Stimulated activated CD4-positive, alpha-beta T cell treated with anti-CD3 and anti-CD28 coated beads, Interleukin-15, amount 100 ng/mL, for 1 hour (primary cell): Measurements from ENCODE around the gene ACTR3.
A peak's percentile ranks its signal among the peaks of the same experiment; 100 is the strongest.

Experiments
- DNase-seq, 2 donors: peaks; one replicate each; pipeline ENCODE4 v3.0.0-alpha.2; 2020; ENCODE audit warnings: low read depth in 1 of 2, low spot score in 1 of 2

The ACTR3 gene

DNA sequence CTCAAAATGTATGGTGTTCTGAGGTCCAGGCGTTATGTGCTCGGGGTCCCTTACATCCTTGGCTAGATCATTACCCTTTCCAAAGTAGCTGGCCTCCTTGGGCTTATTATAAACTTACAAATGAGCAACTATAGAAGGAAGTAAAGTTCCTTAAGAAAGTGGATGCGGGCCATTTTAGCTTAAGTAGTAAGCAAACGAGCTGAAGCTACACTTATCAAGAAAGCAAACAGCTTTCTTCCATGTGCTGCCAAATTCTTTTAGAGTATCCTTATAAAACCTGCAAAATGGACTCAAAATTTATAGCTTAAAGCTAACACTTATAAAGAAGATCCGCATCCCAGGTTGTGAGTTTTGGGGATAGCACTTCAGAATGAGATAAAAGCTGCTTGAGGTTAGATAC is 75.3 kb downstream of the ACTR3 start:
- no peak for DNase-seq

- DNase-seq = no peak
Observed at GRCh38 chr2:113965644-113966043, 75.8 kb downstream of the ACTR3 start.

DNA sequence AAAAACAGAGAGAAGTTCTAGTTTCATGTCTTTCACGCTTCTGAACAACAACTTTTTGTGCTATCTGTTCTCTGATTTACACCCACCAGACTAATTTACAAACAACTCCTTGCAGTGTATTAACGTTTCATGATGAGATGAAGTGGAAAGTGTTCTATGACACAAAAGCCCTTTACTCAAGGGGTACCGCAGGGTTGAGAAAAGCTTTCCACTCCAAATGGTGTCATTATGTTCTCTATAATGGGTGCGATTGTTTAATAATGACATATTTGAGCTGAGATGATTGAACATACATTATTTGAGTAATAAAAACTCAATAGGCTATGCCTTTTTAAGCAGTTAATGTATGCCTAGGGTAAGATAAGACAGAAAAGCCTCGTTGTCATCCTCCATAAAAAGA is 76.3 kb downstream of the ACTR3 start:
- no peak for DNase-seq

GRCh38 chr2:113966832-113967231 is 76.9 kb downstream of the ACTR3 start:
- DNase-seq = no peak

DNA sequence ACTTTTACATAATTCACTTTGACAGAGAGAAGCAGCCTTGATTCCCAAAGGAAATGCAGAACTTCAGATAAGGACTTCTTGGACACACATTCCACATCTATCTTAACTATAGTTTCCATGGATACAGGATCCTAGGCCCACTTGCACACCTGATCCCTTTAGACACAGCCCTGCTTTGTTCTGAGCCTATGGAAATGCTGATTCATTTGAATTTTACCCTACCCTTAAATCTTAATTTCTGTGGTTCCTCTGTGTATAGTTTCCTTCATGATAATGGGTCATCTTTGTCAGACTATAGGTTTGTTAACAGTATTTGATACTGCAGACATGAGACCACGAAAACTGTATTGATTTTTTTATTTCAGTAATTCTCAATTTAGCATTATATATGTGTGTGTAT is 77.4 kb downstream of the ACTR3 start:
- no peak for DNase-seq

DNA sequence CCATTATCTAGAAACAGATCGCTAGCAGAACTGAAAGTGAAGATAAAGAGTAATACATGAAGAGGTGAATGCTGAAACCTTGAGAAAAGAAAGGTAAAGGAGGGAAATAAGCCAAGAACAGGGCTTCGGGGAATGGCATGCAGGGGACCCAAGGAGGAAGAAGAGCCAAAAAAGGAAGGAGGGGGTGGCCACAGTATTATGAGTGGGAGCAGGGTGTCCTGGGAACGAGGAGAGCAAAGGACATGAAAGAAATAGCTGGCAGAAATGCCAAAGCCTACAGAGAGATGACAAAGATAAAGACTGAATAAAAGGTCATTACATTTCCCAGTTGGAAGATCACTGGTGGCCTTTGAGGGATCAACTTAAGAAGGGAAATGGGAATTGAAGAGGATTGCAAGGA is 82.9 kb downstream of the ACTR3 start:
- no peak for DNase-seq

GRCh38 chr2:113973810-113974209 is 83.9 kb downstream of the ACTR3 start:
- no peak for DNase-seq

DNA sequence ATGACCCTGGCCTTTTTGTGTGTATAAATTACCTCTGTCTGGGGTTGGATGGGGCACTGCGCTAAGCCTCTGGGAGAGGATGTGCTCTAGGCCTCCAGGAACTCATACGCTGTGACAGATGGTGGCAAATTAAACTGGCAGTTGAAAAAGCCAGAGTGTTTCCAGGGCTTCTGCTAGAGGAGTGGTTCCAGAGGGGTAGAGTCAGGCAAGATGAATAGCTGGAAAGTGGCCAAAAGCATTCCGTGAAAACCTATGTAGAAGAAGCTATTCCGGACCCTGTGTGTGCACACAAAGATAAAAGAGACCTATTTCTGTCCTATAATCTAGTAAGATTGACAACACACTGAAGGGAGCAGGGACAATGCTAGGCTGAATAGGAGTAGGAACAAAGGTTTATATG is 84.8 kb downstream of the ACTR3 start:
- no peak for DNase-seq

- no peak for DNase-seq
Observed at GRCh38 chr2:113976277-113976928, 86.5 kb downstream of the ACTR3 start.

- DNase-seq = no peak
Observed at GRCh38 chr2:113977060-113977659, 87.3 kb downstream of the ACTR3 start.

DNA sequence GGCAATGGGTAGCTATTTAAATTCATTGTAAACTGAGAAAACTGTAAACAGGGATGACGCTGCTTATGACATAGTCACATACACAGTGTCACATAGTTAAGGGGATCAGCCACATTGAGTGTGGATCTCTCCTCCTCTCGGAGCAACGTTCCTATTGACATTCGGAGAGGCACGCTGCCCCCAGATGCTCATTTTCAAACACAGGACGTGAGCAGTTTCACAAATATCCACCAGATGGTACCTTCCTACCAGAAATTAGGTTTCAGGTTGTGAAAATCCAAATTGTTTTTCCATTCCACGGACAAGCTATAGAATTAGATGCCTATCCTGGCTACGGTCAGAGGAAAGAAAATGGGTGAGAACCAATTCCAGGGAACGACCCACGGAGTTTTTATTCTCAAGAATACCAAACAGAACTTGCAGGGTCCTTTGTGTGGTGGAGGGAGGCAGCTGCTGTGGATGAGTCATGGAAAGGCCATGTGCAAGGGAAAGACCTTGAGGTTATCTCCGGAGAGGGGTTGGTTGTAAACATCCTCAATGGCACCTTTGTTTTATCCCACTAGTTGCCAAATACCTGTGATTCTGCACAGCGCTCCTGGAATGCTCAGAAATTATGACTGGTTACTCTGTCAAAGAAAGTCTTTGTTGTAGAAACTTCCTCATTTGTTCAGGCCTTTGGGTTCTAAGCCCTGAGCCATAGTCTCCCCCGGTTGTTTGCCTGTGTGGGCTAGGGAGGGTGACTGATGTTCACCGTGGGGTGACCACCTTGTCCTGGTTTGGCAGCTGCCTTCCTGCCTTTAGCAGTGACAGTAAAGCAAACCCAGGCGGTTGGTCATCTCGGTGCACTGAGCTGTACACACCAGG is 88.0 kb downstream of the ACTR3 start:
- no peak for DNase-seq

DNA sequence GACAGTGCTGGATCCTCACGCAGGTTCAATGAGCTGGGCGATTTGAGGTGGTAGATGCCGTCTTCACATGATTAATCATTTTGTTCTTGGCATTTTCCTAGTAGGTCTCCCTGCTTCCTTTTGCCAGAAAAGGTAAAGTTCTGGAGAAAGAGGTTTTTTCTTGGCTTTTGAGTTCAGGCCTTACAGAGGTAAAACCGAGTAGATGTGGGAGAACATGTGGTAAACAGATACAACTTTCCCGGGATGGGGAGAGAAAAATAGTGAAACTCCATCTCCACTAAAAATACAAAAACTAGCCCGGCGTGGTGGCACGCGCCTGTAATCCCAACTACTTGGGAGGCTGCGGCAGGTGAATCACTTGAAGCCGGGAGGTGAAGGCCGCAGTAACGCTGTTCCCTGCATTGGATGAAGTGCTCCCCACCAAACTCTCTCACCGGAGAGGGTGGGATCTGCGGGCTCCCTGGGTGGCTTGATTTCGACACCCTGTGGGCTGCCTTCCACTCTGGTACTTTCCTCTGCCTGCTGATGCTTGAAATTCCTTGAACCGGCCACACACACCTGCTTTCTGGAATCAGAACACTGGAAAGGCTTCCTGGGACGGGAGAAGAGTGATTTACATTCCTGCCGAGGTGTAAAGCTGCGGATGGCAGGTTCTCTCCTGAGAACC is 88.8 kb downstream of the ACTR3 start:
- no peak for DNase-seq

GRCh38 chr2:113979191-113980128 is 89.6 kb downstream of the ACTR3 start:
- DNase-seq = peak in 1 of 2 donors; percentile 53

- DNase-seq = no peak
Observed at GRCh38 chr2:113980946-113981345, 91.1 kb downstream of the ACTR3 start.

DNA sequence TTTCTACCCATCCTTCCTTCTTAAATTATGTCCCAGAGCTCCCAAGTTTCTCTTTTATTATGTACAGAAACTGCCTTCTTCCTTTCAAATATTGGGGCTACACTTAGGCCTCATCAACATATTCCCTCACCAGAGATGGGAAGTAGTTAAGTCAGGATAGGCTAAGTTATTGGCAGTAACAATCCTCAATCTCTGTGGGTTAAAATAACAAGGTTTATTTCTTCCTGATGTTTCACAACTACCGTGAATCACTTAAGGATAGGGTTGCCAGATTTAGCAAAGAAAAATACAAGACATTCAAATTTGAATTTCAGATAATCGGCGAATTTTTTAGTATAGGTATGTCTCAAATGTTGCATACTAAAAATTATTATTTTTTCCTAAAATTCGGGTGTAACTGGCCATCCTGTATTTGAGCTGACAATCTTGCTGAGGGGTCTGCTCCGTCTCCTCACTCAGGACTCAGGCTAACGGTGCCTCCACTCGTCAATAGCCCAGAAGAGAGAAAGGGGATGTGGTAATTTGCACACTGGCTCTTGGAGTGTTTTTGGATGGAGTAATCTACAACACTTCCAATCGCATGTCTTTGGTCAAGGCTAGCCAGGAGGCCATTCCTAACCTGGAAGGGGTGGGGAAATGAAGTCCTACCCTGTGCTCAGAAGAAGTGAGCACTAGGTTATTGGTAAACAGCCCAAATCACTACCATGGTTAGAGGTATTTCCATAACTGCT is 91.7 kb downstream of the ACTR3 start:
- no peak for DNase-seq

DNA sequence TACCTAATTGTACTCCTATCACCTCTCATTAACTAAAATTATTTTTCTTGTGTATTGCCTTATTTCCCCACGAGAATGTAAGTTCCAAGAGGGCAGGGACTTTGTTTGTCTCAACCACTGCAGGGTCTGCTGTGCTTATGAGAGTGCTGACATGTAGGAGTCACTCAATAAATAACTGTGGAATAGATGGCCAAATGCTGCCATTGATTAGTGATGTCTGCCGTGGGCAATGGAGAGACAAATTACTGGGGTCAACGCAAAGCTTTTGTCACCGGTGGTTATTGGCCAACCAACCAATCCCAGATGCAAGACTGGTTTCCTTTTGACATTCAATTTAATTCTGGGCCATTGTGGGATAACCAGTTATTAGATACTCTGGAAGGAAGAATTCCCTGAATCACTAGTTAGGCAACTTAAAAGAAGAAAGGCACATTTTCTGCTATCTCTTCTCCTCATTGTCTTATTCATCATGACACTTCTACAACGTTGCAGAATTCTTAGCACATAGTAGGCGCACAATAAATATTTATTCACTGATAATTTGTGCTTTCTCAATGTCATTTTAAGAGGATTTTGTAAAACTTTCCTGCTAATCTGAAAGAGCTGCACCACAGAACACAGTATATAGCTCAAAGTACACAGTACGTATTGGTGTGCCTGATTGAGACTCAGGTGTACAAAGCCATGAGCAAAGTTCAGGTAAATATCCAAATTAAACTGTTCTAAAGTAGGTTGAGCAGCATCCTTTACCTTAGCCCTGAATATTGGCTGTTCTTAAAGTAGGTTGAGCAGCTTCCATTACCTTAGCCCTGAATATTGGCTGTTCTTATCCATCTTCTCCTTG is 95.9 kb downstream of the ACTR3 start:
- DNase-seq = no peak

DNA sequence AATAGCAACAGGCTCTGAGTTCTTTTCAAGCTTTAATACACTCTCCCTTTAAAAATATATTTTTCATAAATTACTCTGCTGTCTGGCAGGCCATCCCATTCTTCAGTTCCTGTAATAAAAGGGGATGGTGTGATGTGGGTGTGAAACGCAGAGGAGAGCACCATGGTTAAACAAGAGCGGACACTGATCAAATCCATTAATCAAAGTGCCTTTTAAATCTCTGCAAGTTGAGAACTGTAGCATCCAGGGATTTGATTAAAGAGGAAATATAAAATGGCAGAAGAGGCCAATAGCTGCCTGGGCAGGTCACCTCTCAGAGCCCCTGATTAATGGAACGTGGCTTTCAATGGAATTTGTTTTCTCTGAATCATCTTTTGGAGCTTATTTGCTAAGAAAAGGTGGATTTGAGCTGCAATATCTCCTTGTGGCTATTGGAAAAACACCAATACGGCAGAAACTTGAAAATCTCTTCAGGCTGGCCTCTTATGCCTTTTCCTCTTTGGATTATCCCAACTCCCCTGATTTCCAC is 96.9 kb downstream of the ACTR3 start:
- DNase-seq = no peak

- no peak for DNase-seq
Observed at GRCh38 chr2:113992090-113992489, 102.2 kb downstream of the ACTR3 start.
